ENCODE measurements around the gene KRT73.

GRCh38 chr12:52645982-52646381 lies 27.6 kb upstream of the KRT73 start:
- TF ChIP-seq CTCF (IDR thresholded peaks at IDR 0.05): no peak
- TF ChIP-seq POLR2A (IDR thresholded peaks at IDR 0.05): no peak
